ENCODE data around the gene NUP54. TPM values are rescaled to one million over a fixed set of nuclear protein-coding genes. Genes with fewer than 3 reads are reported as not detected.

NUP54 gene
- total RNA-seq, 1 donor from 2014 or later, result 55.4 TPM

- H3K27me3 Mint-ChIP-seq, result peaks cover 4% of the 10 kb centered on the region
- no peaks in the 10 kb centered on the region for H3K4me1 Mint-ChIP-seq (ENCODE audit: unreplicated experiment)
- no peak within 1 kb of the TSS for H3K27ac Mint-ChIP-seq
- H3K9me3 Mint-ChIP-seq, result no peaks in the 10 kb centered on the region
- no peaks in the 10 kb centered on the region for H3K36me3 Mint-ChIP-seq
- no peak within 1 kb of the TSS for H3K4me3 Mint-ChIP-seq
- TF ChIP-seq, protein P1, sequence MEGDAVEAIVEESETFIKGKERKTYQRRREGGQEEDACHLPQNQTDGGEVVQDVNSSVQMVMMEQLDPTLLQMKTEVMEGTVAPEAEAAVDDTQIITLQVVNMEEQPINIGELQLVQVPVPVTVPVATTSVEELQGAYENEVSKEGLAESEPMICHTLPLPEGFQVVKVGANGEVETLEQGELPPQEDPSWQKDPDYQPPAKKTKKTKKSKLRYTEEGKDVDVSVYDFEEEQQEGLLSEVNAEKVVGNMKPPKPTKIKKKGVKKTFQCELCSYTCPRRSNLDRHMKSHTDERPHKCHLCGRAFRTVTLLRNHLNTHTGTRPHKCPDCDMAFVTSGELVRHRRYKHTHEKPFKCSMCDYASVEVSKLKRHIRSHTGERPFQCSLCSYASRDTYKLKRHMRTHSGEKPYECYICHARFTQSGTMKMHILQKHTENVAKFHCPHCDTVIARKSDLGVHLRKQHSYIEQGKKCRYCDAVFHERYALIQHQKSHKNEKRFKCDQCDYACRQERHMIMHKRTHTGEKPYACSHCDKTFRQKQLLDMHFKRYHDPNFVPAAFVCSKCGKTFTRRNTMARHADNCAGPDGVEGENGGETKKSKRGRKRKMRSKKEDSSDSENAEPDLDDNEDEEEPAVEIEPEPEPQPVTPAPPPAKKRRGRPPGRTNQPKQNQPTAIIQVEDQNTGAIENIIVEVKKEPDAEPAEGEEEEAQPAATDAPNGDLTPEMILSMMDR (conservative IDR thresholded peaks at IDR 0.05), result no peak
- no peak for DNase-seq (ENCODE audit: extremely low spot score, unreplicated experiment)
Measured at GRCh38 chr4:76074468-76074867, 73.7 kb downstream of the NUP54 start, which contains the start of gene ART3. Gene ART3, plus strand, starts transcription at chr4:76074709. Its CDS starts 1,181 bp downstream, at chr4:76075890.

GRCh38 chr4:76072760-76073159, 75.4 kb downstream of the NUP54 start:
- Mint-ChIP-seq H3K27me3 (no peaks in the 10 kb centered on the region), H3K4me1 (ENCODE audit: unreplicated experiment) (no peaks in the 10 kb centered on the region), H3K36me3 (no peaks in the 10 kb centered on the region), H3K9me3 (no peaks in the 10 kb centered on the region), H3K27ac (no peak overlapping the region), H3K4me3 (no peak overlapping the region)
- TF ChIP-seq, protein P1 (conservative IDR thresholded peaks at IDR 0.05), result no peak
- DNase-seq (ENCODE audit: extremely low spot score, unreplicated experiment), result no peak

- Mint-ChIP-seq H3K9me3 (no peaks in the 10 kb centered on the region), H3K27ac (no peak overlapping the region), H3K4me3 (no peak overlapping the region), H3K36me3 (no peaks in the 10 kb centered on the region), H3K4me1 (ENCODE audit: unreplicated experiment) (no peaks in the 10 kb centered on the region), H3K27me3 (no peaks in the 10 kb centered on the region)
- TF ChIP-seq, protein P1 (conservative IDR thresholded peaks at IDR 0.05), result peak; percentile 92
- no peak for DNase-seq (ENCODE audit: extremely low spot score, unreplicated experiment)
Measured at GRCh38 chr4:76067652-76068286, 80.4 kb downstream of the NUP54 start.

DNA sequence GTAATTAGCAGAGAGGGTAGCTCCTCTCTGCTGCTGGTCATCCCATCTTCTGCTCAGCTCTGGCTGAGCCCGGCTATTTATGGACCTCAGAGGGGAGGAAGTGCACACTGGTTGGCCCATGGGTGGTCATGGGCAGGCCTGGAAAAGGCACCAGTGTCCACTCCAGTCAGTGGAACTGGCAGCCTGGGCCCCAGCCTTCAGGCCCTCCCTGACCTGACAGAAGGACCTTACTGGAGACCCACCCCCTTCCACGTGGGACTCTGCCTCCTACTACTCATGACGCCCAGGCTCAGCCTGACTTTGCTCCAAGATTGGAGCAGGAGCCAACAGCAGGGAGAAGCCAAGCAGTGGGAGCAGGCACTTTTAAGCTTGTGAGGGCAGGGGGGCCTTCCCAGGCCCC, 81.7 kb downstream of the NUP54 start:
- no peaks in the 10 kb centered on the region for H3K4me1 Mint-ChIP-seq (ENCODE audit: unreplicated experiment)
- TF ChIP-seq, protein P1 (conservative IDR thresholded peaks at IDR 0.05), result no peak
- no peak overlapping the region for H3K27ac Mint-ChIP-seq
- no peak overlapping the region for H3K4me3 Mint-ChIP-seq
- no peaks in the 10 kb centered on the region for H3K9me3 Mint-ChIP-seq
- DNase-seq (ENCODE audit: extremely low spot score, unreplicated experiment), result no peak
- no peaks in the 10 kb centered on the region for H3K36me3 Mint-ChIP-seq
- no peaks in the 10 kb centered on the region for H3K27me3 Mint-ChIP-seq

Other genes with a start within 250 kb of the NUP54 start
- not detected in 2 replicates for gene PPEF2, start 245.9 kb downstream of the NUP54 start, total RNA-seq (ENCODE audit: low replicate concordance)
- 10.7 and 20.2 TPM in 2 replicates for gene NAAA, start 207.4 kb downstream of the NUP54 start, total RNA-seq (ENCODE audit: low replicate concordance)
- gene SDAD1, start 157.5 kb downstream of the NUP54 start, total RNA-seq (ENCODE audit: low replicate concordance), result 39.2 and 44.8 TPM in 2 replicates
- not detected in 2 replicates for gene CXCL9, start 140.9 kb downstream of the NUP54 start, total RNA-seq (ENCODE audit: low replicate concordance)
- 0.31 and 0.60 TPM in 2 replicates for gene CXCL10, start 124.9 kb downstream of the NUP54 start, total RNA-seq (ENCODE audit: low replicate concordance)
- not detected in 2 replicates for gene CXCL11, start 112.3 kb downstream of the NUP54 start, total RNA-seq (ENCODE audit: low replicate concordance)
- not detected in 2 replicates for gene ART3, start 73.7 kb downstream of the NUP54 start, total RNA-seq (ENCODE audit: low replicate concordance)
- gene SCARB2, start 65.4 kb upstream of the NUP54 start, total RNA-seq (ENCODE audit: low replicate concordance), result 102 and 107 TPM in 2 replicates
- gene FAM47E, start 103.3 kb upstream of the NUP54 start, total RNA-seq (ENCODE audit: low replicate concordance), result 3.8 and 5.4 TPM in 2 replicates
- gene STBD1, start 158.3 kb upstream of the NUP54 start, total RNA-seq (ENCODE audit: low replicate concordance), result 4.1 and 6.1 TPM in 2 replicates